CD4-positive, alpha-beta memory T cell (primary cell): Measurements from ENCODE around the gene VARS2. TPM values are rescaled to one million over a fixed set of nuclear protein-coding genes. Genes with fewer than 3 reads are reported as not detected.
A peak's percentile ranks its signal among the peaks of the same experiment; 100 is the strongest.

ENCODE experiments used
- CTCF ChIA-PET: fragments of 350-600 bp; sonication (Branson Sonifier 250); formaldehyde crosslinking; loops from one replicate; lab custom pipeline; 2021; ENCODE audit warnings: inconsistent platforms; ENCODE audit not compliant: partially characterized antibody; lab: Charles Lee
- POLR2A ChIA-PET: fragments of 350-600 bp; sonication (Branson Sonifier 250); formaldehyde crosslinking; loops from one replicate; lab custom pipeline; 2021; ENCODE audit not compliant: partially characterized antibody; lab: Charles Lee
- DNase-seq, 5 donors: peaks; one replicate each; pipeline versions ENCODE4 v3.0.0 to v3.0.0-alpha.2; 2020 to 2022; ENCODE audit warnings: mixed read lengths in 1 of 5
- H3K27ac ChIP-seq: one replicate; pipeline ENCODE4 v1.7.0; 2013; ENCODE audit warnings: low read depth, low read length
- H3K27me3 ChIP-seq: 2 replicates; pipeline ENCODE4 v1.7.0; 2013; ENCODE audit warnings: mild to moderate bottlenecking, low read length, moderate library complexity; ENCODE audit not compliant: insufficient read depth
- H3K36me3 ChIP-seq: 2 replicates; pipeline ENCODE4 v1.7.0; 2013; ENCODE audit warnings: mild to moderate bottlenecking, low read length, moderate library complexity; ENCODE audit not compliant: insufficient read depth
- H3K4me1 ChIP-seq: 2 replicates; pipeline ENCODE4 v1.7.0; 2013; ENCODE audit warnings: mild to moderate bottlenecking, low read length, moderate library complexity; ENCODE audit not compliant: insufficient read depth
- H3K4me3 ChIP-seq, 2 donors: one replicate each; pipeline ENCODE4 v1.7.0; 2013; ENCODE audit warnings: low read length in 2 of 2, mild to moderate bottlenecking in 1 of 2
- H3K9me3 ChIP-seq, 2 donors: one replicate each; pipeline ENCODE4 v1.7.0; 2013; ENCODE audit warnings: low read length in 2 of 2, control low read depth in 1 of 2; ENCODE audit not compliant: control insufficient read depth in 1 of 2
- H3K27ac Mint-ChIP-seq, 7 donors: one replicate each; pipeline ENCODE4 v1.8.0; 2020 to 2021; ENCODE audit warnings: mixed read lengths in 7 of 7, mild to moderate bottlenecking in 6 of 7, inconsistent platforms in 3 of 7, moderate library complexity in 3 of 7
- H3K27me3 Mint-ChIP-seq, 2 donors: one replicate each; pipeline ENCODE4 v1.8.0; 2020 to 2021; ENCODE audit warnings: mixed read lengths in 2 of 2
- H3K36me3 Mint-ChIP-seq, 2 donors: one replicate each; pipeline ENCODE4 v1.8.0; 2020 to 2021; ENCODE audit warnings: mixed read lengths in 2 of 2, inconsistent platforms in 1 of 2, mild to moderate bottlenecking in 1 of 2
- H3K4me1 Mint-ChIP-seq, 4 donors: one replicate each; pipeline ENCODE4 v1.8.0; 2020 to 2021; ENCODE audit warnings: mixed read lengths in 4 of 4, mild to moderate bottlenecking in 1 of 4
- H3K4me3 Mint-ChIP-seq, 8 donors: one replicate each; pipeline ENCODE4 v1.8.0; 2020 to 2021; ENCODE audit warnings: mixed read lengths in 8 of 8, mild to moderate bottlenecking in 7 of 8, moderate library complexity in 6 of 8, inconsistent platforms in 3 of 8
- H3K9me3 Mint-ChIP-seq, 8 donors: one replicate each; pipeline ENCODE4 v1.8.0; 2020 to 2021; ENCODE audit warnings: mixed read lengths in 8 of 8, mild to moderate bottlenecking in 5 of 8, inconsistent platforms in 3 of 8, moderate library complexity in 1 of 8
- intact Hi-C: fragments of 100-400 bp; cut with micrococcal nuclease; formaldehyde crosslinking; loops from one replicate; pipeline ENCODE4 v1.15.1; 2023
- polyA plus RNA-seq, 2 donors: library from polyadenylated mRNA; unstranded; fragments of 300-500 nt; fragmentation: Illumina TruSeq; gene quantifications; one replicate each; pipeline ENCODE4 v1.2.3, GENCODE V29; 2021
- total RNA-seq, 2 experiments: library from RNA; stranded (reverse); gene quantifications; one replicate each; pipeline ENCODE4 v1.2.3, GENCODE V29; 2021

Gene VARS2
- total and polyA plus RNA-seq, 4 experiments from 2014 or later, result 16.3 to 37.8 (median 26.0) TPM

DNA sequence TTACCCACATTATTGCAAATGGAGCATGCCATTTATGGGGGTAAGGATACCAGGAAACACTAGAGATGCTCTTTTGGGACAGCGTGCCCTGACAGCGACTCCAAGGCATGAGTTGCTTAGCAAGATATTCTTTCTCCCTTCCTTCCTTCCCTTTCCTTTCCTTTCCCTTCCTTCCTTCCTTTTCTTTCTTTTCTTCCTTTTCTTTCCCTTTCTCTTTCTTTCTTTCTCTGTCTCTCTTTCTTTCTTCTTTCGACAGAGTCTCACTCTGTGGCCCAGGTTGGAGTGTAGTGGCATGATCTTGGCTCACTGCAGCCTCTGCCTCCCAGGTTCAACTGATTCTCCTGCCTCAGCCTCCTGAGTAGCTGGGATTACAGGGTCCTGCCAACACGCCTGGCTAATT lies 30.0 kb downstream of the VARS2 start:
- H3K4me1 Mint-ChIP-seq, result peaks cover 0 to 3% (median 0%) of the 10 kb centered on the region in 4 donors
- Histone ChIP-seq H3K4me3 (no peak overlapping the region), H3K4me1 (no peaks in the 10 kb centered on the region), H3K27ac (no peak overlapping the region), H3K27me3 (peaks cover 20% of the 10 kb centered on the region), H3K36me3 (no peaks in the 10 kb centered on the region), H3K9me3 (no peaks in the 10 kb centered on the region)
- H3K27ac Mint-ChIP-seq, result no peak overlapping the region
- H3K36me3 Mint-ChIP-seq, result no peaks in the 10 kb centered on the region
- ChIA-PET POLR2A (no interaction called here), CTCF (interaction anchor here (1.6 kb wide), 1 partner anchor 29 kb away, joined by 4 read pairs; no protein-coding TSS in a partner anchor)
- H3K27me3 Mint-ChIP-seq, result peaks cover 31 to 66% of the 10 kb centered on the region in 2 donors
- H3K4me3 Mint-ChIP-seq, result no peak overlapping the region
- no peak for DNase-seq
- H3K9me3 Mint-ChIP-seq, result peaks cover 0 to under 1% (median 0%) of the 10 kb centered on the region in 8 donors
- intact Hi-C loops, result no loop called here

DNA sequence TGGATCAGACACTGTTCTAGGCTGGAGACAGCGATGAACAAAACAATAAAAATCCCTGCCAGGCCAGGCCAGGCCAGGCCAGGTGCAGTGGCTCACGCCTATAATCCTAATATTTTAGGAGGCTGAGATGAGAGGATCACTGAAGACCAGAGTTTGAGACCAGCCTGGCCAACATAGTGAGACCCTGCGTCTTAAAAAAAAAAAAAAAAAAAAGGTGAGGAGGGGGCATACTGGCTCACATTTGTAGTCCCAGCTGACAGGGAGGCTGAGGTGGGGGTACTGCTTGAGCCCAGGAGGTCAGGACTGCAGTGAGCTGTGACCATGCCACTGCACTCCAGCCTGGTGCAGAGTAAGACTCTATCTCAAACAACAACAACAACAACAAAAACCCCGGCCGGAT lies 31.2 kb downstream of the VARS2 start:
- Histone ChIP-seq H3K27ac (no peak overlapping the region), H3K4me1 (no peaks in the 10 kb centered on the region), H3K36me3 (no peaks in the 10 kb centered on the region), H3K27me3 (peaks cover 20% of the 10 kb centered on the region), H3K9me3 (no peaks in the 10 kb centered on the region), H3K4me3 (no peak overlapping the region)
- Mint-ChIP-seq H3K4me3 (no peak overlapping the region), H3K36me3 (no peaks in the 10 kb centered on the region), H3K27me3 (peaks cover 31 to 64% of the 10 kb centered on the region in 2 donors), H3K4me1 (peaks cover 0 to 3% (median 0%) of the 10 kb centered on the region in 4 donors), H3K27ac (no peak overlapping the region), H3K9me3 (peaks cover 0 to 1% (median 0%) of the 10 kb centered on the region in 8 donors)
- DNase-seq, result no peak
- ChIA-PET POLR2A (no interaction called here), CTCF (no interaction called here)
- intact Hi-C loops, result no loop called here

DNA sequence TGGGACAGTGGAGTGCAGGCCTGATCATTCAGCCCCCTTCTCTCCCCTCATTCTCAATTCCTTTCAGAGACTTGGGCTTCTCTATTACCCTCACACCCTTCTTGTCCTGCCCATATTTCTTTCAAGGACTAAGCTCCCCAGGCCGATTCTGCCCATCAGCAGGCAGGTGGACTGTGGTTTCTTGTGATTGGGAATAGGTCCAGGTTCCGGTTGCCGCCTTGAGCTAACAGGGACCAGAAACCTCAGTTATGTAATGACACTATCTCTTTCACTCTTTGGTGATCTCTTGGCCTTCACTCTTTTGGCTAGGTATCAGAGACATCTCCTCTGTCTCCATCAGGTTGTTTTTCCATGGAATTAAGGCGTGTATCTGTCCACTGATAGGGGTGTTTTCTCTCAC lies 33.2 kb downstream of the VARS2 start:
- H3K9me3 ChIP-seq, result no peaks in the 10 kb centered on the region
- no peaks in the 10 kb centered on the region for H3K36me3 ChIP-seq
- Mint-ChIP-seq H3K4me1 (peaks cover 0 to 4% (median 1%) of the 10 kb centered on the region in 4 donors), H3K36me3 (no peaks in the 10 kb centered on the region), H3K9me3 (peaks cover 0 to 2% (median 0%) of the 10 kb centered on the region in 8 donors), H3K27ac (no peak overlapping the region), H3K27me3 (peaks cover 26 to 61% of the 10 kb centered on the region in 2 donors), H3K4me3 (no peak overlapping the region)
- intact Hi-C loops, result no loop called here
- H3K4me3 ChIP-seq, result no peak overlapping the region
- no peak for DNase-seq
- H3K27ac ChIP-seq, result no peak overlapping the region
- ChIA-PET CTCF (no interaction called here), POLR2A (no interaction called here)
- no peaks in the 10 kb centered on the region for H3K4me1 ChIP-seq
- H3K27me3 ChIP-seq, result peaks cover 16% of the 10 kb centered on the region

DNA sequence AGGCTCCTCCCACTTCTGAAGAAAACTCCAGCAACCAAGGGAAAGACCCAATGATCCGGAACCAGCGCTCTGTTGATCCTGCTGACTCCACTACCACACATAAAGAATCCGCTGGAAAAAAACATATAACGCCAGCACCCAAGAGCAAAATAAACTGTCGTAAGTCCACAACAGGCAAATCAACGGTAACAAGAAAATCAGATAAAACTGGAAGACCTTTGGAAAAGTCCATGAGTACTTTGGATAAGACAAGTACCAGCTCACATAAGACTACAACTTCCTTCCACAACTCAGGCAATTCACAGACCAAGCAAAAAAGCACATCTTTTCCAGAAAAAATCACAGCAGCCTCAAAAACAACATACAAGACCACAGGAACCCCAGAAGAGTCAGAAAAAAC lies 34.8 kb downstream of the VARS2 start:
- no peak for DNase-seq
- Mint-ChIP-seq H3K9me3 (peaks cover 0 to 2% (median 0%) of the 10 kb centered on the region in 8 donors), H3K27me3 (peaks cover 20 to 50% of the 10 kb centered on the region in 2 donors), H3K4me3 (no peak overlapping the region), H3K4me1 (peaks cover 0 to 4% (median under 1%) of the 10 kb centered on the region in 4 donors), H3K36me3 (no peaks in the 10 kb centered on the region), H3K27ac (no peak overlapping the region)
- ChIA-PET CTCF (interaction anchor here (0.8 kb wide), 1 partner anchor 131 kb away, joined by 3 read pairs; no protein-coding TSS in a partner anchor), POLR2A (no interaction called here)
- no peaks in the 10 kb centered on the region for H3K4me1 ChIP-seq
- no peak overlapping the region for H3K4me3 ChIP-seq
- no peaks in the 10 kb centered on the region for H3K9me3 ChIP-seq
- intact Hi-C loops, result no loop called here
- H3K27ac ChIP-seq, result no peak overlapping the region
- no peaks in the 10 kb centered on the region for H3K36me3 ChIP-seq
- peaks cover 5% of the 10 kb centered on the region for H3K27me3 ChIP-seq

DNA sequence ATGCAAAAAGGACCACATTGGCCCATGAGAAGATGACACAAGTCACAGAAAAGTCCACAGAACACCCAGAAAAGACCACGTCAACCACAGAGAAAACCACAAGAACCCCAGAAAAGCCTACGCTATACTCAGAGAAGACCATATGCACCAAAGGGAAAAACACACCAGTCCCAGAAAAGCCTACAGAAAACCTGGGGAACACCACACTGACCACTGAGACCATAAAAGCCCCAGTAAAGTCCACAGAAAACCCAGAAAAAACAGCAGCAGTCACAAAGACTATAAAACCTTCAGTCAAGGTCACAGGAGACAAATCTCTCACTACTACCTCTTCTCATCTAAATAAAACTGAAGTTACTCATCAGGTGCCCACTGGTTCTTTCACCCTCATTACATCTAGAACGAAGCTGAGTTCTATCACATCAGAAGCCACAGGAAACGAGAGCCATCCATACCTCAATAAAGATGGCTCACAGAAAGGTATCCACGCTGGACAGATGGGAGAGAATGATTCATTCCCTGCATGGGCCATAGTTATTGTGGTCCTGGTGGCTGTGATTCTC lies 38.0 kb downstream of the VARS2 start:
- Histone ChIP-seq H3K36me3 (no peaks in the 10 kb centered on the region), H3K27ac (no peak overlapping the region), H3K4me3 (no peak overlapping the region), H3K27me3 (no peaks in the 10 kb centered on the region), H3K4me1 (peaks cover 20% of the 10 kb centered on the region), H3K9me3 (no peaks in the 10 kb centered on the region)
- DNase-seq, result no peak
- peaks cover 0 to 2% (median 0%) of the 10 kb centered on the region in 8 donors for H3K9me3 Mint-ChIP-seq
- intact Hi-C loops, result no loop called here
- H3K27ac Mint-ChIP-seq, result peak overlapping the region in 3 of 7 donors; percentile 7 to 53 (median 38)
- ChIA-PET POLR2A (no interaction called here), CTCF (no interaction called here)
- H3K36me3 Mint-ChIP-seq, result no peaks in the 10 kb centered on the region
- H3K27me3 Mint-ChIP-seq, result peaks cover 12 to 33% of the 10 kb centered on the region in 2 donors
- H3K4me3 Mint-ChIP-seq, result no peak overlapping the region
- H3K4me1 Mint-ChIP-seq, result peaks cover 5 to 22% (median 18%) of the 10 kb centered on the region in 4 donors

DNA sequence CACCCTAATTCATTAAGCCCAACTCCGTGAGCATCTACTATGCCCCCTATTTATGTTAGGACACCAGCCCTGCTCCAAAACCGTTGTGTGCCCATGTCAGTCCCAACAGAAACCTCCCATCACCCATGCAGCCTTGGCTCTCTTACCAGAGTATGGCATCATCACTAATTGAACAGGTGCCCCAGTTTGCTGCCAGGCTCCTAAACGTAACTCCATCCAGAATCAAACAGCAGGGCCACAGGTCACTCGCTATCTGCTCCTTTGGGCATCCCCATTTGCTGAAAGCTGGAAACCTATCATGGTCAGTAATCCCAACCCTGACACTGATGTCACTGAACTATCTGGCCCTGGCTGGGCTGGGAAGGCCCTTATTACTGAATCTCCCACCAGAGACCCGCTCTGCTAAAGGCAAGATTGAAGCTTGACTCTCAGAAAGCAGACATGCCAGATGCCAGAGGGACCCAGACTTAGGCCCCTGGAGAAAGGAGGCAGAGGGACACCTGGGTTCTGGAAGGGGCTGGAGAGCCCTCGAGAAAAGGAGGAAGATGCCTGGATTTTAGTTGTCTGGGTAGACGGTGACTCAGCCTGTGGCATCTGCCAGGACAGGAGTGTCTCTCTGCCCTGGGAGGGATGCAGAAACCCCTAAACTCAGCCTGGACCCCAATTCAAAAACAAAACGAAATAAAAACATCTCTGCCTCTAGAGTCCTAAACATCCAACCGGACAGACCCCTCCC lies 40.8 kb downstream of the VARS2 start:
- CTCF ChIA-PET, result interaction anchor here (1.0 kb wide), 1 partner anchor 48 kb away, joined by 3 read pairs; no protein-coding TSS in a partner anchor
- Mint-ChIP-seq H3K27ac (peak overlapping the region; percentile 46 to 91 (median 85)), H3K4me3 (peak overlapping the region; percentile 66 to 91 (median 86)), H3K9me3 (peaks cover 0 to 2% (median 0%) of the 10 kb centered on the region in 8 donors), H3K4me1 (peaks cover 7 to 26% (median 19%) of the 10 kb centered on the region in 4 donors), H3K36me3 (no peaks in the 10 kb centered on the region), H3K27me3 (peaks cover 9 to 12% of the 10 kb centered on the region in 2 donors)
- peak overlapping the region; percentile 29 for H3K27ac ChIP-seq
- no peaks in the 10 kb centered on the region for H3K36me3 ChIP-seq
- DNase-seq, result no peak
- intact Hi-C loops, result no loop called here
- H3K9me3 ChIP-seq, result no peaks in the 10 kb centered on the region
- POLR2A ChIA-PET, result interaction anchor here (0.8 to 1.5 kb wide), 5 partner anchors 9 to 888 kb away, joined by 3 to 17 read pairs (median 3); partner anchors contain the start of genes DDR1 and GTF2H4
- H3K4me3 ChIP-seq, result peak overlapping the region; percentile 31 to 53
- H3K4me1 ChIP-seq, result peaks cover 20% of the 10 kb centered on the region
- H3K27me3 ChIP-seq, result no peaks in the 10 kb centered on the region
